Fibroblast of upper back skin (primary cell): ENCODE data around the gene CPEB1.
"Not testable (repeated sequence)": the region's sequence is repeated elsewhere in the genome, so short reads cannot be mapped to it uniquely, and the experiment has no call there.

Source experiments
- DNase-seq: peaks from one replicate; pipeline ENCODE4 v3.0.0-alpha.2; 2013

Gene CPEB1

DNA sequence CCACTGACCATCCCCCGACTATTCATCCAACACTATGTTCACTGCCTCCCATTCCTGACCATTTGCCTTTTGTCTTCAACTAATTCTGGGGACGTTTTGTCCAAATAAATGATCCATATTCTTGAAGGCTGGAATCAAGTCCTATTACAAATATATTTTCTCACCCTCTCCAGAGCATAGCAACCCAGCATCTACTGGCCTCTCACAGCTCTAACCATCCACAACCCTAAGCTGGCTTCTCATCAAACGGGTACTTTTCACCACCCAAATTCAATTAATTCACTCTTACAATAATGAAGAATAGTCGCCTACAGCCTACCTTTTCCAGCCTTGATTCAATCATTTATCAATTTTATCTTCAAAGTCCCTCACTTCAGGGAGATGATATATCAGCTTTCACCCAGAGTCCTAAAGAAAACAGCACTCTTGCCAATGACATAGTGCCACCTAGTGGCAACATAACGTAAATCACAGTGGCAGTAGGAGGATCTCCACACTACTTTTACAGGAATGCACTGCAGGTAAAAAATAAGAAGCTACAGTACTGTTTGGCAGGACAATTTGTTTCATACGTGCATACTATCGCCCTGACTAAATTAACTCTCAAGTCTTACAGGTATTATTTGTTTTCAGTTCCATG lies 144.3 kb downstream of the CPEB1 start:
- DNase-seq, result not testable (repeated sequence)

DNA sequence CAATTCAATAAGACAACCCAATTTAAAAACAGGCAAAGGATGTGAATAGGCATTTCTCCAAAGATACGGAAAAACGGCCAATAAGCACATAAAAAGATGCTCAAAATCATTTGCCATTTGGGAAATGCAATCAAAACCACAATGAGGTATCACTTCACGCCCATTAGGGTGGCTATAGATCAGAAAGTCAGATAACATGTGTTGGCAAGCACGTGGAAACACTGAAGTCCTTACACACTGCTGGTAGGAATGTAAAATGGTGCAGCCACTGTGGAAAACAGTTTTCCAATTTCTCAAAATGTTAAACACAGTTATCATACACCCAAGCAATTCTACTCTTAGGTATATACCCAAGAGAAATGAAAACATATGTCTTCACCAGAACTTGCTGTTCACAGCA lies 146.4 kb downstream of the CPEB1 start:
- DNase-seq, result peak; percentile 3

DNA sequence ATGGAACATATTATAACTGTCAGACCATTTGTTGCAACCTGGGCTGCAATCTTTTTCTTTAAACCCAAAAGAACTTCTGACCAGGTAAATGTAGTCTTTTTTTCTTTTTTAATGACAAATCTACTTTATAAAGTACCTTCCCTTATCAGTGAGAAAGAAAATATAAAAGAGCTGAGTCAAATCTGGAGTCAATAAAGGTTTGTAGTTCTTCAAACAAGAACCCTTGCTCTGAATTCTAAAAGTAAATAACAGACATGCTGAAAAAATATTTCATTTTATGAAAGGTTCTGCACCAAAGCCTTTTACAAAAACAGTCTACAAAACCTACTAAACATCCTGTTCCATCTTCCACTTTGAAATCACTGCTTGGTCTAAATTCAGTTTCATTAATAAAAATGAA lies 149.2 kb downstream of the CPEB1 start:
- DNase-seq, result not testable (repeated sequence)
